Tibial nerve (tissue), 4 donors: ENCODE data around the gene PEA15. TPM values are rescaled to one million over a fixed set of nuclear protein-coding genes. Genes with fewer than 3 reads are reported as not detected.

Source experiments
- DNase-seq, 2 donors: peaks; one replicate each; pipeline ENCODE4 v3.0.0-alpha.2; 2019; ENCODE audit warnings: low spot score in 2 of 2
- H3K27ac ChIP-seq, 4 donors: fragments of 200-600 bp; sonication (generic) in 3 of 4; one replicate each; pipeline ENCODE4 v1.5.1; 2017 to 2019; ENCODE audit warnings: mild to moderate bottlenecking in 1 of 4
- H3K27me3 ChIP-seq, 2 donors: fragments of 200-600 bp; sonication (generic) in 1 of 2; one replicate each; pipeline versions ENCODE4 v1.5.1 to v1.6.0; 2017 to 2019
- H3K36me3 ChIP-seq, 3 donors: fragments of 200-600 bp; sonication (generic); one replicate each; pipeline ENCODE4 v1.5.1; 2018 to 2019
- H3K4me1 ChIP-seq, 4 donors: fragments of 200-600 bp; sonication (generic) in 3 of 4; one replicate each; pipeline ENCODE4 v1.5.1; 2017 to 2019
- H3K4me3 ChIP-seq, 4 donors: fragments of 200-600 bp; sonication (generic) in 3 of 4; one replicate each; pipeline ENCODE4 v1.5.1; 2017 to 2019; ENCODE audit warnings: mild to moderate bottlenecking in 1 of 4, moderate library complexity in 1 of 4
- H3K9me3 ChIP-seq, 4 donors: fragments of 200-600 bp; sonication (generic) in 3 of 4; one replicate each; pipeline ENCODE4 v1.5.1; 2017 to 2019
- EP300 ChIP-seq, 2 donors: sonication (generic); formaldehyde crosslinking; IDR thresholded peaks; one replicate each; pipeline ENCODE4 v1.6.1; 2017; ENCODE audit warnings: antibody characterized with exemption in 2 of 2, mild to moderate bottlenecking in 1 of 2
- POLR2A ChIP-seq, 2 donors: fragments of 450-650 bp; IDR thresholded peaks; one replicate each; pipeline ENCODE4 v1.6.1; 2017; ENCODE audit warnings: antibody characterized with exemption in 2 of 2, mild to moderate bottlenecking in 2 of 2, moderate library complexity in 2 of 2
- WGBS, 2 donors: methylation state at CpG; one replicate each; pipeline ENCODE4 v1.1.5; 2018; 5-methylcytosine and 5-hydroxymethylcytosine counted together
- total RNA-seq, 4 donors: library from RNA; depleted of rRNA; stranded (reverse); fragments of >200 nt; gene quantifications; one replicate each; pipeline ENCODE4 v1.1.0, GENCODE V29; 2016
- TF ChIP-seq, protein P1 (sequence below), 5 experiments: fragments of 200-600 bp in 3 of 5; fragments of 450-650 bp in 2 of 5; sonication (generic) in 3 of 5; IDR thresholded peaks; one replicate each; pipeline ENCODE4 v1.5.1; 2016 to 2019; ENCODE audit warnings: antibody characterized with exemption in 5 of 5, mild to moderate bottlenecking in 3 of 5, moderate library complexity in 2 of 5

PEA15 gene
- total RNA-seq, 4 donors from 2014 or later = 144 to 154 (median 147) TPM

GRCh38 chr1:160260406-160261382, 55.5 kb downstream of the PEA15 start:
- Histone ChIP-seq H3K4me1 (peaks cover 0 to 59% (median 22%) of the 10 kb centered on the region in 4 donors), H3K4me3 (peak overlapping the region; percentile 73 to 90 (median 87)), H3K9me3 (no peaks in the 10 kb centered on the region), H3K27me3 (no peaks in the 10 kb centered on the region), H3K36me3 (no peaks in the 10 kb centered on the region), H3K27ac (peak overlapping the region; percentile 94 to 98 (median 95))
- DNase-seq = no peak
- WGBS, 2 donors = 18% methylated on average over 6 of the region's 6 CpGs
- TF ChIP-seq POLR2A (IDR thresholded peaks at IDR 0.05) (no peak), EP300 (IDR thresholded peaks at IDR 0.05) (no peak)
- TF ChIP-seq, protein P1, sequence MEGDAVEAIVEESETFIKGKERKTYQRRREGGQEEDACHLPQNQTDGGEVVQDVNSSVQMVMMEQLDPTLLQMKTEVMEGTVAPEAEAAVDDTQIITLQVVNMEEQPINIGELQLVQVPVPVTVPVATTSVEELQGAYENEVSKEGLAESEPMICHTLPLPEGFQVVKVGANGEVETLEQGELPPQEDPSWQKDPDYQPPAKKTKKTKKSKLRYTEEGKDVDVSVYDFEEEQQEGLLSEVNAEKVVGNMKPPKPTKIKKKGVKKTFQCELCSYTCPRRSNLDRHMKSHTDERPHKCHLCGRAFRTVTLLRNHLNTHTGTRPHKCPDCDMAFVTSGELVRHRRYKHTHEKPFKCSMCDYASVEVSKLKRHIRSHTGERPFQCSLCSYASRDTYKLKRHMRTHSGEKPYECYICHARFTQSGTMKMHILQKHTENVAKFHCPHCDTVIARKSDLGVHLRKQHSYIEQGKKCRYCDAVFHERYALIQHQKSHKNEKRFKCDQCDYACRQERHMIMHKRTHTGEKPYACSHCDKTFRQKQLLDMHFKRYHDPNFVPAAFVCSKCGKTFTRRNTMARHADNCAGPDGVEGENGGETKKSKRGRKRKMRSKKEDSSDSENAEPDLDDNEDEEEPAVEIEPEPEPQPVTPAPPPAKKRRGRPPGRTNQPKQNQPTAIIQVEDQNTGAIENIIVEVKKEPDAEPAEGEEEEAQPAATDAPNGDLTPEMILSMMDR (IDR thresholded peaks at IDR 0.05) = no peak

- peak in 1 of 2 donors; percentile 44 for DNase-seq
- Histone ChIP-seq H3K4me3 (peak overlapping the region; percentile 73 to 90 (median 87)), H3K4me1 (peaks cover 0 to 55% (median 22%) of the 10 kb centered on the region in 4 donors), H3K36me3 (no peaks in the 10 kb centered on the region), H3K9me3 (no peaks in the 10 kb centered on the region), H3K27ac (peak overlapping the region; percentile 94 to 98 (median 95)), H3K27me3 (no peaks in the 10 kb centered on the region)
- 0 to 1% methylated on average over 8 of the region's 8 CpGs for WGBS, 2 donors
- TF ChIP-seq, protein P1 (IDR thresholded peaks at IDR 0.05) = no peak
- no peak for TF ChIP-seq POLR2A (IDR thresholded peaks at IDR 0.05)
- TF ChIP-seq EP300 (IDR thresholded peaks at IDR 0.05) = no peak
Measured at GRCh38 chr1:160261556-160261892, 56.3 kb downstream of the PEA15 start.

DNA sequence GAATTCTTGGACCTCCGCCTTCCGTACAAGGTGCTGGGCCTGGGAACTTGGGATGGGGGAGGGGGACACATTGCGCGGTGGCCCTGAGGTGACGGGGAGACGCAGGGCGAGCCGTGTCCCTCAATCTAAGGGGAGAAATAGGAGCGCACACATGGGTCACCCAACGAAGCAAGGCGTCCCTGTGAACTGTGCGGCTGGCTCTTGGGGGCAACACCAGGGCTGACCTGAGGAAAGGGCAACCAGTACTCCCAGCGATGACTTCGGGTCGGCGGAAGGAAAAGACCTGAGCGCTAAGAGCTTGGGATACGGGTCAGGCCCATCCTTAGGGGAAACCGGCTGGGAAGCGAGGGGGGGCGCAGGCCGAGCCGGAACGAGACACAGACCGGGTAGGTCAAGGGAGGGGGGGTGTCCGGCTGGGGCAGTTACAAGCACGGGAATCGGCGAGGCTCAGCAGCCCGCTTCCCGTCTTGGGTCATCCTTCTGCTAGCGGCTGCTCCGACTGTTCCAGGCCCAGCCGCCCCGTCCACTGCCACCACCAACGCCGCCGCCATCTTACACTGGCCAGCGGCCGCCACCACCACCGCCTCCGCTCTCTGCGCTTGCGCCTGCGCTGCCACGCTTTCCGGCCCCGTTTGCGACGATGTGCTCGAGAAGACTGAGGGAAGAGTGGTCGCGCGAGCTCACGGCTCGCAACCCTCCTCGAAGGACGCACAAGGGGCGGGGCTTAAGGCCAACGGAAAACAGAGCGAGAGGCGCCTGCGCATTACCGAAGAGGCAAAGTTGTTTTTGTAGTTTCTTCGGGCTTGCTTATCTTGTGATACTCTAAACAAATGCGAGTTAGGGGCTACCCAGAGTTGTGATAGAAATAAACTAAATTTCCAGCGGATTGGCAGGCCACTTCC, 57.0 kb downstream of the PEA15 start, which contains the start of gene DCAF8:
DCAF8 (minus strand) TSS at position 657 of the 902 bp plus-strand sequence. CDS start 18,541 bp downstream, outside the sequence.
- Histone ChIP-seq H3K9me3 (no peaks in the 10 kb centered on the region), H3K4me1 (peaks cover 0 to 49% (median 19%) of the 10 kb centered on the region in 4 donors), H3K27me3 (no peaks in the 10 kb centered on the region), H3K27ac (peak within 1 kb of the TSS; percentile 94 to 98 (median 95)), H3K4me3 (peak within 1 kb of the TSS; percentile 73 to 90 (median 87)), H3K36me3 (no peaks in the 10 kb centered on the region)
- DNase-seq = peak; percentile 97 to 98
- 0 to 1% methylated on average over 63 to 64 of the region's 67 CpGs for WGBS, 2 donors
- TF ChIP-seq EP300 (IDR thresholded peaks at IDR 0.05) = peak in 1 of 2 donors; percentile 99
- TF ChIP-seq, protein P1 (IDR thresholded peaks at IDR 0.05) = peak in 1 of 5 experiments; percentile 46
- peak; percentile 95 to 96 for TF ChIP-seq POLR2A (IDR thresholded peaks at IDR 0.05)

GRCh38 chr1:160264795-160265307, 59.7 kb downstream of the PEA15 start:
- no peak overlapping the region for H3K27ac ChIP-seq
- no peaks in the 10 kb centered on the region for H3K36me3 ChIP-seq
- TF ChIP-seq, protein P1 (IDR thresholded peaks at IDR 0.05) = no peak
- no peak for TF ChIP-seq POLR2A (IDR thresholded peaks at IDR 0.05)
- no peak for TF ChIP-seq EP300 (IDR thresholded peaks at IDR 0.05)
- H3K4me1 ChIP-seq = peaks cover 0 to 22% (median 11%) of the 10 kb centered on the region in 4 donors
- DNase-seq = no peak
- WGBS, 2 donors = 76 to 81% methylated on average over 4 of the region's 4 CpGs
- no peak overlapping the region for H3K4me3 ChIP-seq
- no peaks in the 10 kb centered on the region for H3K27me3 ChIP-seq
- H3K9me3 ChIP-seq = no peaks in the 10 kb centered on the region

Other genes with a start within 250 kb of the PEA15 start
- 1 to 10 TPM; 3.0 to 7.0 (median 4.3) TPM for gene PIGM, start 173.4 kb upstream of the PEA15 start, total RNA-seq
- gene KCNJ10, start 135.2 kb upstream of the PEA15 start, total RNA-seq = 10 to 100 TPM in 1 of 4 donors, 1 to 10 TPM in 3; 6.5 to 13.5 (median 8.8) TPM
- under 1 TPM in 1 of 4 donors, not detected in 3; 0.60 TPM for gene KCNJ9, start 123.8 kb upstream of the PEA15 start, total RNA-seq
- gene IGSF8, start 106.8 kb upstream of the PEA15 start, total RNA-seq = 10 to 100 TPM; 42.6 to 73.9 (median 50.7) TPM
- 100 to 1,000 TPM; 173 to 211 (median 201) TPM for gene ATP1A2, start 89.6 kb upstream of the PEA15 start, total RNA-seq
- gene ATP1A4, start 53.8 kb upstream of the PEA15 start, total RNA-seq = 1 to 10 TPM in 3 of 4 donors, under 1 TPM in 1; 0.90 to 5.0 (median 2.1) TPM
- gene CASQ1, start 14.8 kb upstream of the PEA15 start, total RNA-seq = 1 to 10 TPM in 1 of 4 donors, under 1 TPM in 1, not detected in 2; 0.98 to 1.7 TPM
- 100 to 1,000 TPM; 126 to 186 (median 172) TPM for gene DCAF8, start 57.2 kb downstream of the PEA15 start, total RNA-seq
- 10 to 100 TPM; 66.6 to 85.9 (median 71.6) TPM for gene PEX19, start 79.7 kb downstream of the PEA15 start, total RNA-seq
- 100 to 1,000 TPM in 3 of 4 donors, 10 to 100 TPM in 1; 92.2 to 127 (median 112) TPM for gene COPA, start 137.9 kb downstream of the PEA15 start, total RNA-seq
- gene NCSTN, start 138.0 kb downstream of the PEA15 start, total RNA-seq = 10 to 100 TPM; 60.6 to 85.5 (median 73.0) TPM
- gene NHLH1, start 161.7 kb downstream of the PEA15 start, total RNA-seq = not detected
- gene VANGL2, start 195.2 kb downstream of the PEA15 start, total RNA-seq = 1 to 10 TPM in 3 of 4 donors, under 1 TPM in 1; 0.84 to 2.0 (median 1.4) TPM